ENCODE data around the gene CNTN2. TPM values are rescaled to one million over a fixed set of nuclear protein-coding genes. Genes with fewer than 3 reads are reported as not detected.

CNTN2 gene
- total RNA-seq, 2 experiments from 2014 or later, result not detected

DNA sequence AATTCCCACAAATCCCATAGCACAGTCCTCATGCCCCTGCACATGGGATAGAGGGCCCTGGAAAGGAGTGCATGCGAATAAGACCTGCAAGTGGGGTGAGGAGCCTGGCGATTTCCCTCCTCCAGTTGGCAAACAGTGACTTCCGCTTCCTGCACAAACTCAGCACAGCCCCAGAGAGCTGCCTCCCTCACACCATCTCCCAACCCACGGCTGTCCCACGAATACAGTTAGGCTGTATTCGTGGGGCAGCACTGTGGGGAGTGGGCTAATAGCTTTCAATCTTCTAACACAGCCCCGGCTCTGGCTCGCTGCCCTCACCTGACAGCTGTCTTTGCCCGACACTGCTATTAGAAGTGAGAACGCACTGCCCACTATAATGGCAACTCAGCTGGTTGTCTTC lies 28.2 kb upstream of the CNTN2 start:
- no peak overlapping the region for H3K27ac Mint-ChIP-seq
- no peaks in the 10 kb centered on the region for H3K4me1 Mint-ChIP-seq
- no peak for DNase-seq
- H3K4me3 Mint-ChIP-seq, result no peak overlapping the region
- H3K27me3 Mint-ChIP-seq, result no peaks in the 10 kb centered on the region
- H3K9me3 Mint-ChIP-seq, result no peaks in the 10 kb centered on the region
- no peaks in the 10 kb centered on the region for H3K36me3 Mint-ChIP-seq

DNA sequence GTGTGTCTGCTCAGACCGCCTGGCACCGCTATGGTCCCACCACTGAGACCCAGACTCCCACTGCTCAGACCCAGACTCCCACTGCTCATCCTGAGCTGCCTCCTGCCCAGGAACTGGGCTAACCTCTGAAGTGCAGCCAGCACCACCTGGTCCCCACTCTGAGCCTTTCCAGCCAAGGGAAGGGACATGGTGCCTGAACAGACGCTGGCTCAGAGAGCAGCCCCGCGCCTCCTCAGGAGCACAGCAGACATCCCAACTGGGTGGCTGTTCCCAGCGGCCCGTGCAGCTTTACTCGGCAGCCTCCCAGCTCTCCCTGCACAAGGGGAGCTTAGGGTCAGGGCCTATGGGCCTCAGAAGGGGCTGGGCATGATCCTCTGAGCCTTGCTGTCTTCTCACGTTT lies 27.8 kb upstream of the CNTN2 start:
- H3K4me1 Mint-ChIP-seq, result no peaks in the 10 kb centered on the region
- DNase-seq, result no peak
- H3K9me3 Mint-ChIP-seq, result no peaks in the 10 kb centered on the region
- H3K36me3 Mint-ChIP-seq, result no peaks in the 10 kb centered on the region
- no peak overlapping the region for H3K27ac Mint-ChIP-seq
- no peak overlapping the region for H3K4me3 Mint-ChIP-seq
- H3K27me3 Mint-ChIP-seq, result no peaks in the 10 kb centered on the region

DNA sequence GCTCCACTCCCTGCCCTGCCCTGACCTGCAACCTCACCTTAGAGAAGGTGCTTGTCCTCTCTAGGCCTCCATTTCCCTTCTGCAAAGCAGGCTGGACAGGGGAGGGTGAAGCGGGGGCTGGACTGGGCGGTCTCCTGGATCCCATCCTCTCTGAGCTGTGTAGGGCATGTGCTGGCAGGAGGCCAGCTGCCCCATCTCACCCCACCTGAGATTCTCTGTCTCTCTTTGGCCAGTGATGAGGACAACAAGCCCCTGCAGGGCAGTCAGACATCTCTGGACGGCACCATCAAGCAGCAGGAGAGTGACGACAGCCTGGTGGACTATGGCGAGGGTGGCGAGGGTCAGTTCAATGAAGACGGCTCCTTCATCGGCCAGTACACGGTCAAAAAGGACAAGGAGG lies 26.9 kb upstream of the CNTN2 start:
- no peaks in the 10 kb centered on the region for H3K4me1 Mint-ChIP-seq
- no peak for DNase-seq
- no peak overlapping the region for H3K27ac Mint-ChIP-seq
- no peaks in the 10 kb centered on the region for H3K36me3 Mint-ChIP-seq
- no peaks in the 10 kb centered on the region for H3K9me3 Mint-ChIP-seq
- H3K4me3 Mint-ChIP-seq, result no peak overlapping the region
- H3K27me3 Mint-ChIP-seq, result no peaks in the 10 kb centered on the region

DNA sequence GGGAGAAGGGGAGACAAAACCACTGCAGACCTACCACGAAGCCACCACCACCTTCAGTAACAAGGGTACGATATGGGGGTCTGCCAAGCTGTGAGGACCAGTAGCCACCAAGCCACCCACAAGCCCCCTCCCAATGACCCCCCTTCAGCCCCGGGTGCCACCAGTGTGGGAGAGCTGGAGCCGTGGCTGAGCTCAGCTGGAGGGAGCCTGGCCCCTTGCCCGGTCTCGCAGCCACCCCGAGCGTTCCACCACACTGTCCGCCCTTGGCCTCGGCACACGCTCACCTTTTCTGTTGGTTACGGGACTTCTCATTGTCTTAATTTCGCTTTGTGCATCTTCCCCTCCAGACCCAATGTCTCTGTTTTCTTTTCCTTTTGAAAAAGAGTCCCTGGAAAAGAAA lies 26.4 kb upstream of the CNTN2 start:
- Mint-ChIP-seq H3K9me3 (no peaks in the 10 kb centered on the region), H3K27ac (no peak overlapping the region), H3K36me3 (no peaks in the 10 kb centered on the region), H3K4me3 (no peak overlapping the region), H3K4me1 (no peaks in the 10 kb centered on the region), H3K27me3 (no peaks in the 10 kb centered on the region)
- DNase-seq, result no peak

DNA sequence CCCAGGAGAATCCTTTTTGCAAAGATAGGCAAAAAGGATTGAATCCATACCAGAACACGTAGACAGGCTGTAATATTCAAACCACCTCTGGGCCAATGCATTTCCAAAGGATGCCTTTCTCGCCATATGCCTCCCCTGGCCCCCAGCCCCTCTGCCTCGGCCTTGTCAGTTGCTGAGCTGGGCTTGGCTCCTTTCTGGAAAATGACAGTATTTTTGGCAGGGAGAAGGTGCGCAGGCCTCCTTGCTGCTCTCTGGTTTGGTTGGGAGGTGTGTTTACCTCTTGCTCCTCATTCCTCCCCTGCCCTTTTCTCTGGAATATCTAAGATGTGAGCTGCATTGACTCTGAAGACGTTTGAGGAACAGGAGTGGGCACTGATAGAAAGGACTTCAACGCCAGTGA lies 26.0 kb upstream of the CNTN2 start:
- H3K4me1 Mint-ChIP-seq, result no peaks in the 10 kb centered on the region

DNA sequence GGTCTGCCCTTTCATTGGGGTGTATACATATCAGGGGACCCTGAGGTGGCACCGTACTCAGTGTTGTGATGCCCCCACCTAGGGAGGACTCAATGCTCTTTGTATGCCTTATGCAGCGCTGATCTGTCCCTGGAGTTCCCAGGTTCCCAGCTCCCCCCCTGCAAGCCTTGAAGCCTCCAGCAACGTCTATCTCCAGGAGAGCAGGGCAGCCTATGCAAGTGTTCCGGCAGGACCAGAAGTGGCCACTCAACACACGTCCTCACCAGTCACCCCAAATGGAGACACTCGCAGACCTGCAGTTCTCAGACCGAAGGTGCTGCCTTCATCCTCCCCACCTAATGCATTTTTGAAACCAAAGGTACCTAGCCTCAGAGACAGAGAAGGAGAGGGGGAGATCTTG lies 25.2 kb upstream of the CNTN2 start:
- no peak overlapping the region for H3K27ac Mint-ChIP-seq
- DNase-seq, result no peak
- H3K27me3 Mint-ChIP-seq, result no peaks in the 10 kb centered on the region
- H3K4me1 Mint-ChIP-seq, result no peaks in the 10 kb centered on the region
- no peaks in the 10 kb centered on the region for H3K36me3 Mint-ChIP-seq
- H3K4me3 Mint-ChIP-seq, result no peak overlapping the region
- H3K9me3 Mint-ChIP-seq, result no peaks in the 10 kb centered on the region

More for the DNA sequence above, 26.0 kb upstream of the CNTN2 start:
- H3K36me3 Mint-ChIP-seq, result no peaks in the 10 kb centered on the region
- no peak for DNase-seq
- no peak overlapping the region for H3K27ac Mint-ChIP-seq
- H3K4me3 Mint-ChIP-seq, result no peak overlapping the region
- no peaks in the 10 kb centered on the region for H3K9me3 Mint-ChIP-seq
- H3K27me3 Mint-ChIP-seq, result no peaks in the 10 kb centered on the region

DNA sequence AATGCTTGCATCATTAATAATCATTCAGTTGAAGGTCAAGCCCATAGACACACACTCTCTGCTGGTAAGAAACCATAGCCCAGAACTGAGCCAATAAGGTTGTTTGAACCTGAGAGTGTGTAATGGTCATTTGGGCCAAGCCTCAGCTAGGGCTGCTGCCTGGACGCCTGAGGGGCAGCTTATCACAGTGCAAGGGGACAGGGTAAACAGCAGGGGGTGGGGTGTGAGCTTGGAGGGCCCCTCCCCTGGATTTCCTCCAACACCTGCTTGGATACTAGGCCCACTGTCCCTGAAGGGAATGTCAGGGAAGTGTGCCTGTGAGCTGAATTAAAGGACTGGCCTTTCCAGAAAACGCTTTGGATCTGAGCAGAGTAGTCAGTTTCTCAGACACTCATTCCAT lies 24.6 kb upstream of the CNTN2 start:
- no peaks in the 10 kb centered on the region for H3K4me1 Mint-ChIP-seq
- DNase-seq, result no peak

DNA sequence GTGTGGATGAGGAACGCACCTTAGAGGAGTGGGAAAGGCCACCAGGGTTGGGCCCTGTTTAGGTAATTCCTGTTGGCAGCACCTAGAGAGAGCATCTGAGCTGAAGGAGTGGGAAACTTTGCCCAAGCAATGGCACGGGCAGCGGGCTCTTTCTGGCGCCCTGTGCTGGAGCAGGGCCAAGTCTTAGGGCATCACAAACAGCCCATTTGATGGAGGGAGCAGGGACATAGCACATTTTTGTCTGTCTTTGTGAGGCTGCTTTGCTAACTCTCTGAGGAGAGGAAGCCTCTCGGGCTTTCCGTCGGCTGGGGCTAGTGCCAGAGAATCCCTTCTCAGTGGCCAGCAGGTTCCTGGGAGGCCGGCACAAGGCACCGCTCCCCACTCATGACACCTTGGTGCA lies 22.5 kb upstream of the CNTN2 start:
- Mint-ChIP-seq H3K4me3 (no peak overlapping the region), H3K4me1 (no peaks in the 10 kb centered on the region), H3K36me3 (no peaks in the 10 kb centered on the region), H3K27ac (no peak overlapping the region), H3K9me3 (no peaks in the 10 kb centered on the region), H3K27me3 (no peaks in the 10 kb centered on the region)
- no peak for DNase-seq

More for the DNA sequence above, 24.6 kb upstream of the CNTN2 start:
- H3K27ac Mint-ChIP-seq, result no peak overlapping the region
- no peaks in the 10 kb centered on the region for H3K36me3 Mint-ChIP-seq
- H3K9me3 Mint-ChIP-seq, result no peaks in the 10 kb centered on the region
- H3K27me3 Mint-ChIP-seq, result no peaks in the 10 kb centered on the region
- no peak overlapping the region for H3K4me3 Mint-ChIP-seq

DNA sequence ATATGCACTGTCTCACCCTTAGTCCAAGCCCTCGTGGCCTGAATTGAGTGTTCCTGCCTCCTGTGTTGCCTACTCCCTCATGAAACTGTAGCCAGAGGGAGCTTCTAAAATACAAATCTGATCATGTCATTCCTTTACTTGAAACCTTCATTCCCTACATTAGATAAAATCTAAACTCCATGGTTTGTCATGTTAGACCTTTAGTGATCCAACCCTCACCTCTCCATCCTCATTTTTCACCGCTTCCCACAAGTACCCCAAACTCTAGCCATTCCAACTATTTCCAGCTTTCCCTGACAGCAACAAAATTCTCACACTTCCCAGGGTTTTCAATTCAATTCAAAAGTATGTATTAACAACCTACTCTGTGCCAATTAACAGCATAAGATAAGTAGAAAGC lies 18.3 kb upstream of the CNTN2 start:
- no peaks in the 10 kb centered on the region for H3K36me3 Mint-ChIP-seq
- DNase-seq, result no peak
- H3K27me3 Mint-ChIP-seq, result no peaks in the 10 kb centered on the region
- peaks cover 3% of the 10 kb centered on the region for H3K4me1 Mint-ChIP-seq
- H3K4me3 Mint-ChIP-seq, result no peak overlapping the region
- no peak overlapping the region for H3K27ac Mint-ChIP-seq
- H3K9me3 Mint-ChIP-seq, result no peaks in the 10 kb centered on the region

DNA sequence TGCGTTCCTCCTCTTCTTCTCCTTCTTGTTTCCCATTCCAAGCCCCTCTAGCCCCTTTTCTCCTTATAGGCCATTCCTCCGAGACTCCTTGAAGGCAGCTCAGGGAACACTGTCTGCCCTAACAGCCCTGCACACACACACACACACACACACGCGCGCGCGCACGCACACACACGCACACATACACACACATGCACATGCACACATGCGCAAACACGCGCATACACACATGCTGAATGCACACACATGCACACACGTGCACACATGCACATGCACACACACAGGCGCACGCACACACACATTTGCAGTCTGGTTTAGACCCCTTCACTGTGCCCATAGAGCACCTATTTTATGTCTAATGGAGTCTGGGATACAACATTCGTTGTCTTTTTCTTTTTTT lies 17.8 kb upstream of the CNTN2 start:
- Mint-ChIP-seq H3K4me3 (no peak overlapping the region), H3K9me3 (no peaks in the 10 kb centered on the region), H3K36me3 (no peaks in the 10 kb centered on the region), H3K27ac (no peak overlapping the region), H3K4me1 (peaks cover 3% of the 10 kb centered on the region), H3K27me3 (no peaks in the 10 kb centered on the region)
- no peak for DNase-seq

DNA sequence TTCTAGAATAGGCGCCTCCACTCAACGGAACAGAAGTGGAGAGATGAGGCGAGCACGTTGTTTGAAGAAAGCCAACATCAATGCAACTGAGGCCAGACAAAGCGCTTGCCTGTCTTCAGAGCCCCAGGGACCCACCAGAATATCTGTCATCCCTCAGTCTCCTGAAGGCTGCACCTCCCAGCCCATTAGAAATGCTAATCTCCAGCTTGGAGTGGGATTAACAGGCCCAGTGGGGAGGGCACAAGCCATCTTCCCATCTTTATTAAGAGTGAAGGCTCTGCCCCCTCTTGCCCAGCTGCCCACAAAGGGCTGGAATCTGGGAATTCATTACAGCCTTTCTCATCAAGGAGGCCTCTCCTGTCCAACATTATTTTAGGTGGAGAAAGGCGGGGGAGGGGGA lies 16.8 kb upstream of the CNTN2 start:
- Mint-ChIP-seq H3K27ac (no peak overlapping the region), H3K4me1 (peaks cover 3% of the 10 kb centered on the region), H3K36me3 (no peaks in the 10 kb centered on the region), H3K27me3 (no peaks in the 10 kb centered on the region), H3K4me3 (no peak overlapping the region), H3K9me3 (no peaks in the 10 kb centered on the region)
- DNase-seq, result no peak

DNA sequence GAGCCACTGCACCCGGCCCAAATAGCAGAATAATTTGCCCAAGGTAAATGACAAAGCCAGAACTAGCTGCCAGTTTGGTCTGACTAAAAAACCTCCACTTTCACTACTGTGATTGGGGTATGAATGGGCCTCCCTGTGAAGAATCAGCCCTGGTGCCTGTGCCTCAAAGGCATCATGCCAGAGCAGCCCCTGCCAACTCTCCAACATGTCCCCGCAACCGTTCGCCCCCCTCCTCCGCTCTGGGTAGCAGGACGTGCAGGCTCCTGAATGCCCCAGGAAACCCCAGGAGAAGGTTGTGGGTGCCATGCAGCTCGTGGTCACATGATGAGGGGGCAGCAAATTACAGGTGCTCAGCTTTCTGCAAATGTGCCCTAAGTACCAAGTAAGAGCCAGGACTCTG lies 14.6 kb upstream of the CNTN2 start:
- Mint-ChIP-seq H3K27ac (no peak overlapping the region), H3K4me1 (peaks cover 3% of the 10 kb centered on the region), H3K36me3 (no peaks in the 10 kb centered on the region), H3K4me3 (no peak overlapping the region), H3K27me3 (no peaks in the 10 kb centered on the region), H3K9me3 (no peaks in the 10 kb centered on the region)
- DNase-seq, result no peak

DNA sequence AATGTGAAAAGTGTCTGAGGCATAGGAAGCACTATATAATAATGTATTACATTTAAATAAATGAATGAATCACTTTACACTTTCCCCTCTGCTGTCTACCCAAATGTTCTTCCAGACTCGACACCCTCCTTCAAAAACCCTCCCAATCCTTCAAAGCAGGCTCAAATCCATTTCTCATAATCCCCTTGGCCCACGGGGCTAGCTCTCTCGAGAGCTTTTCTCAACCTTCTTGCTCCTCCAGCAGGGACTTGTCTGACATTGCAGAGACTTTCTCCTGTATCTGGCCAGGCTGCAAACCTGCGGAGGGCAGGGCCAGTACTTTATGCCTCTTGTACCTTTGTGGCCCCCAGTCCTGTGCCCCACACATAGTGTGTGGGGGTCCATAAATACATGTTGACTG lies 14.1 kb upstream of the CNTN2 start:
- H3K9me3 Mint-ChIP-seq, result no peaks in the 10 kb centered on the region
- H3K27me3 Mint-ChIP-seq, result no peaks in the 10 kb centered on the region
- H3K36me3 Mint-ChIP-seq, result no peaks in the 10 kb centered on the region
- H3K27ac Mint-ChIP-seq, result no peak overlapping the region
- no peak overlapping the region for H3K4me3 Mint-ChIP-seq
- DNase-seq, result no peak
- H3K4me1 Mint-ChIP-seq, result peaks cover 3% of the 10 kb centered on the region

DNA sequence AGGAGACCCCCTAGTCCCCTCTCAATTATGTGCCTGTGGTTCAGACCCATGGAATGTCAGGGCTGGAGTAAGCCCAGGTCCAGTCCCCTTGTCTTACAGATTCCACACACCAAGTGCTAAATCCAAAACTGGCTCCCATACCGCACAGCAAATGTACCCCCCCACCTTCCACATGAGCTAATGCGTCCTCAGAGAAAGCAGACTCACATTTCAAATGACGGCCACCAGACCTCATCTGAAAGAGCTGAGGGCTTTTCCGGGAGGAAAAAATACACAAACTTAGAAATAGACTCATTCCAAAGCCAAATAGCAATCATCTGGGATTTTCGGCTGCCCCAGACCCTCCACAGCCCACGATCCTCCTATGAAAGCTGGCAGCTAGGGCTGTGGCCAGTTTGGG lies 12.8 kb upstream of the CNTN2 start:
- no peaks in the 10 kb centered on the region for H3K36me3 Mint-ChIP-seq
- no peak overlapping the region for H3K4me3 Mint-ChIP-seq
- H3K27ac Mint-ChIP-seq, result no peak overlapping the region
- peaks cover 3% of the 10 kb centered on the region for H3K4me1 Mint-ChIP-seq
- no peaks in the 10 kb centered on the region for H3K9me3 Mint-ChIP-seq
- no peak for DNase-seq
- H3K27me3 Mint-ChIP-seq, result no peaks in the 10 kb centered on the region

DNA sequence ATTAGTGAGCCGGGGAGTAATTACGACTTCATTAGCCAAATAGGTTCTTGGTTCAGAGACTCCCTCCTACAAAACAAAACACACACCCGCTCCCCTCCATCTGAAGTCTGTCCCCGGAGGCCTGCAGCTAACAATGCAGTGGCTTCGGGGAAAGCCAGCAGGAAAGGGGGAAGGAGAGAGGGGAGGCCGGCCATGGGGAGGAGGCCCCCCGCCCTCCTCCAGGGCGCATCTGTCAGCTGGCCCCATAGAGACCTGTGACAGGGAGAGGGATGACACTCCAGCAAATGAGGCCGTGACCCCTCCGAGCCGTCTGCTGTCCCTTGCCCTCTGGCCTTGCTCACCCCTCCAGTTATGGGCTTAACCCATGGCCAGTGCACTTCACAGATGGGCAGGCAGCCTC lies 12.1 kb upstream of the CNTN2 start:
- Mint-ChIP-seq H3K36me3 (no peaks in the 10 kb centered on the region), H3K4me1 (peaks cover 3% of the 10 kb centered on the region), H3K4me3 (no peak overlapping the region), H3K27ac (no peak overlapping the region), H3K27me3 (no peaks in the 10 kb centered on the region), H3K9me3 (no peaks in the 10 kb centered on the region)
- no peak for DNase-seq

DNA sequence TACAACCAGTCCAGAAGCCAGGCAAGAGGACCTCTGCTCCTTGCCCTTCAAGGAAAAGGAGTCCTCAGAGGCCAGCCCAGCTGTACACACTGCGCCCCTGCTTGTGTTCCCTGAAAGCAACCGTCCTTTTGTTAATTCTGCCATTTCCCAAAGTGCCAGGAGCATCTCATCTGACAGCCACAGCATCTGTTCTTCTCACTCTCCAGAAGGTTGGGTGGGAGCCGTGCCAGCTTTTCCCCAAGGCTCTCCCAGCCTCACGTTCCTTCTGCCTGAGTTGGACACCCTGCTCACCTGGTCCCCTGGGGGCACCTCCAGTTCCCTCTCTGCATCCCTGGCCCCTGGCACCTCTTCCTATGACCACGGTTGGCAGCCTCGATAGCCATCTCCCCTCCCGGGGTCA lies 10.5 kb upstream of the CNTN2 start:
- no peak for DNase-seq
- Mint-ChIP-seq H3K4me3 (no peak overlapping the region), H3K9me3 (no peaks in the 10 kb centered on the region), H3K36me3 (no peaks in the 10 kb centered on the region), H3K4me1 (peaks cover 3% of the 10 kb centered on the region), H3K27me3 (no peaks in the 10 kb centered on the region), H3K27ac (no peak overlapping the region)

DNA sequence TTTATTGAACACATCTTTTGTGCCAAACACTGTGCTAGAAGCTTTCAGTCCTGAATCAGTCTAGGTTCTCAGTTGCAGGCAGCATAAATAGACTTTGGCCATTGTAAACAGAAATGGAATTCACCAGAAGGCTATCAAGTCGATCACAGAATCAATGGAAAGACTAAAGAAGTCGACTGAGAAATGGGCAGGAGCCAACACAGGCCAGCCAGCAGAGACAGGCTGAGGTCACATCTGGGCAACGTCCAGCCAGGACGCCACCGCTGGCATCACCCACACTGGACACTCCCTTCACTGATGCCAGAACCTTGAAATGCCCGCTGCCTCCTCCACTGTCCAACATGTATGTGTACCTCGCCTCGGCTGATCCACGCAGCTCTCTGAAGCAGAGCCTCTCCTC lies 5.5 kb upstream of the CNTN2 start:
- no peaks in the 10 kb centered on the region for H3K4me1 Mint-ChIP-seq
- peaks cover 27% of the 10 kb centered on the region for H3K27me3 Mint-ChIP-seq
- no peaks in the 10 kb centered on the region for H3K36me3 Mint-ChIP-seq
- H3K27ac Mint-ChIP-seq, result no peak overlapping the region
- no peak for DNase-seq
- no peak overlapping the region for H3K4me3 Mint-ChIP-seq
- no peaks in the 10 kb centered on the region for H3K9me3 Mint-ChIP-seq
